Measurements from ENCODE around the gene ATP5PB. TPM values are rescaled to one million over a fixed set of nuclear protein-coding genes. Genes with fewer than 3 reads are reported as not detected.

ATP5PB gene
- total RNA-seq: 100 to 1,000 TPM; 458 to 551 TPM
- long read RNA-seq, transcript ATP5PB-201 (6 exons, 1,040 nt): minor isoform, 6 of 341 reads
- long read RNA-seq, transcript ATP5PB-202 (7 exons, 3,156 nt): major isoform, 323 of 341 reads
- long read RNA-seq, partial matches to known transcripts: 5 of 341 reads
- long read RNA-seq, other reads (novel, unspliced or antisense): 6 of 341 reads

GRCh38 chr1:111448918-111449702, at the start of gene ATP5PB, which contains the start of gene WDR77:
TSS of gene ATP5PB (plus strand) at chr1:111449464. CDS start at chr1:111449542, 78 bp downstream.
TSS of gene WDR77 (minus strand) at chr1:111449256. CDS start at chr1:111449169, 87 bp downstream.
- DNase-seq: peak; percentile 96
- ATAC-seq: peak; percentile 96 to 97
- intact Hi-C loops (cut with DNase I): no loop called here

DNA sequence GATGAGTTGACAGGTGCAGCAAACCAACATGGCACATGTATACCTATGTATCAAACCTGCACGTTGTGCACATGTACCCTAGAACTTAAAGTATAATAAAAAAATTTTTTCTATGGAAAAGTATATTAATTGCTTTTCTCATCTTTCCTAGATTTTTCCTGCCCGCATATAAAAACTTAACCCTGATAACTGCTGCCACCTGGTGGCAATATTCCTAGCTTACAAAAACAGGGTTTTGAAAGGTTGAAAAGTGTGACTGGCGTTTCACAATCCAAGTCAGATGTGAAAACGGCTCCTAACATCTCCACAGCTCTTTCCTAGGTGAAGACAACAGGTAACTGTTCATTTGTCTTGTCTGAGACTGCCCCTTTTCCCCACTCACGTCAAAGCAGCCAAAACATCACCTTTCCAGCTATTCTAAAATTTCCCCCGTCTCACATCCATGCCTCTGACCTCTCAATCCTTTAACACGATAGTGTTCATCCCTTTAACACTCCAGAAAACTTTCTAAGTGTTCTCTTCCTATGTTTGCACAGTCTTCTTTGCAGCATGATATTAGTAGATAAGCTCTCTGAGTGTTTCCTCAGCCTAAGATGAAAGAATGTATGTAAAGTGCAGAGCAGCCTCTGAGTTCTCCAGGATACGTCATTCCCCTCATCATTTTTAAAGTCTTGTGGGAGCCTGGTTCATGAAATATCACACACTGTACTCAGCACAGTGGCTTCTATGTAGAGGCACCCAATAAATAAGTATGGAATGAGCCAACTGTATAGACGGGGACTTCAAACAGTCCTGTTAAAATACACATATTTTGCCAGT, 49.3 kb upstream of the ATP5PB start:
- ATAC-seq: peak in 1 of 2 donors; percentile 23
- DNase-seq: peak; percentile 26
- intact Hi-C loops (cut with DNase I): loop anchor here (1.0 to 5.0 kb wide), 2 partner anchors 178 kb away; no protein-coding TSS in a partner anchor

- DNase-seq (no peak), ATAC-seq (no peak)
- intact Hi-C loops (cut with DNase I): loop anchor here in 1 of 2 donors (5.0 kb wide), 1 partner anchor 180 kb away; no protein-coding TSS in a partner anchor
Observed at GRCh38 chr1:111402083-111402482, 47.2 kb upstream of the ATP5PB start.

DNA sequence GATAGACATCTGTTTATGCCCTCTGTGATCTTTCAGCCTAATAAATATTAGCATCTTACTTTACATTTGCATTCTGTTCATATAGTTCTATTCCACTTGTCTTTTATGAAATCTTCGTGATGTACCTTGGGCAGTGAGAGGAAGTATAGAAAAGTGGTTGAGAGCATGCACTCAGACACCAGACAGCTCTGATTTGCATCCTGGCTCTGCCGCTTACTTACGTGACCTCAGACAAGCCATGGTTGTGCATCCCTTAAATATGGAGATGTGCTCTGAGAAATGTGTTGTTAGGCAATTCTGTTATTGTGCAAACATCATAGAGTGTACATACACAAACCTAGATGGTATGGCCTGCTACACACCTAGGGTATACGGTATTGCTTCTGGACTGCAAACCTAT, 44.7 kb upstream of the ATP5PB start:
- ATAC-seq: no peak
- DNase-seq: no peak
- intact Hi-C loops (cut with DNase I): loop anchor here in 1 of 2 donors (5.0 kb wide), 1 partner anchor 182 kb away; no protein-coding TSS in a partner anchor

DNA sequence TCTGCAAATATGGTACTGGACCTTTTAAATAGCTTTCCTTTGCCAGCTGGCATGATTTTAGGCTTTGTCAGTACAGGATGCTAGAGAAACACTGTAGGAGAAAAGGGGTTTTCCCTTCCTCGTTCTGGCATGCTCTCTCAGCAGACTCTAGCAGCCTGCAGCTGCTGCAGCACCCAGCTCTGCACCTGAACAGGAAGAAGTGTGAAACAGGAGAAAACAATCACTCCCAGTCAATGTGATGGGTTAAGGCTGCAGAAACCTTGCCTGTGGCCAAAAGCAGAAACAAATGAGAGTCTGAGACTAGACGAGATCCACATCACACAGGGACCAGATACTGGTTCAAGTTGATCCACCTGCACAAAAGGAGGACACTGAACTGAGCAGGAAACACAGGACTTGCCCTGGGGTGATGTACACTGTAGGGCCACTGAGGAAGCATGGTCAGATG, 42.9 kb upstream of the ATP5PB start:
- no peak for DNase-seq
- intact Hi-C loops (cut with DNase I): no loop called here
- ATAC-seq: peak; percentile 85 to 93

GRCh38 chr1:111407301-111407700, 42.0 kb upstream of the ATP5PB start:
- no peak for DNase-seq
- ATAC-seq: no peak
- intact Hi-C loops (cut with DNase I): no loop called here

- ATAC-seq (no peak), DNase-seq (no peak)
- intact Hi-C loops (cut with DNase I): no loop called here
Observed at GRCh38 chr1:111412839-111413238, 36.4 kb upstream of the ATP5PB start.

- intact Hi-C loops (cut with DNase I): no loop called here
- ATAC-seq (no peak), DNase-seq (no peak)
Observed at GRCh38 chr1:111414756-111415155, 34.5 kb upstream of the ATP5PB start.

DNA sequence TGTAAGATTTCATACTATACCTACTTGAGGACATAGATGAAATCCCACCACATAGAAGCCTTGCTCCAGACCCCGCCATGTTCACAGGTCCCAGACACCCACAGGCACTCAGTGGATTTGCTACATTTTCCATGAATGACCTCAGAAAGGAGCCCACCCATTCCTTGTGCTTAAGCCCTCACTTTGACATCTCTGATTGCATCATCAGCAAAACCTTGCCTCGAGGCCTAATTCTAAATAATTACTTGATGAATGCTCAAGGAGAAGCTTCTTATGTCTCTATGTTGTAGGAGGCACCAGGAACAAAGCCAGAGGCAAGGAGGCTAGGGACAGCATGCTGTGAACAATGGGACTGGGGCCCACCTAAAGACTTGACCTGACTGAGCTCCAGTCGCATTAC, 33.8 kb upstream of the ATP5PB start:
- intact Hi-C loops (cut with DNase I): no loop called here
- no peak for ATAC-seq
- no peak for DNase-seq

GRCh38 chr1:111417755-111418154, 31.5 kb upstream of the ATP5PB start:
- intact Hi-C loops (cut with DNase I): no loop called here
- ATAC-seq (no peak), DNase-seq (no peak)

GRCh38 chr1:111419037-111419436, 30.2 kb upstream of the ATP5PB start:
- intact Hi-C loops (cut with DNase I): no loop called here
- DNase-seq (no peak), ATAC-seq (no peak)

- intact Hi-C loops (cut with DNase I): no loop called here
- DNase-seq (no peak), ATAC-seq (no peak)
Observed at GRCh38 chr1:111420377-111420776, 28.9 kb upstream of the ATP5PB start.

DNA sequence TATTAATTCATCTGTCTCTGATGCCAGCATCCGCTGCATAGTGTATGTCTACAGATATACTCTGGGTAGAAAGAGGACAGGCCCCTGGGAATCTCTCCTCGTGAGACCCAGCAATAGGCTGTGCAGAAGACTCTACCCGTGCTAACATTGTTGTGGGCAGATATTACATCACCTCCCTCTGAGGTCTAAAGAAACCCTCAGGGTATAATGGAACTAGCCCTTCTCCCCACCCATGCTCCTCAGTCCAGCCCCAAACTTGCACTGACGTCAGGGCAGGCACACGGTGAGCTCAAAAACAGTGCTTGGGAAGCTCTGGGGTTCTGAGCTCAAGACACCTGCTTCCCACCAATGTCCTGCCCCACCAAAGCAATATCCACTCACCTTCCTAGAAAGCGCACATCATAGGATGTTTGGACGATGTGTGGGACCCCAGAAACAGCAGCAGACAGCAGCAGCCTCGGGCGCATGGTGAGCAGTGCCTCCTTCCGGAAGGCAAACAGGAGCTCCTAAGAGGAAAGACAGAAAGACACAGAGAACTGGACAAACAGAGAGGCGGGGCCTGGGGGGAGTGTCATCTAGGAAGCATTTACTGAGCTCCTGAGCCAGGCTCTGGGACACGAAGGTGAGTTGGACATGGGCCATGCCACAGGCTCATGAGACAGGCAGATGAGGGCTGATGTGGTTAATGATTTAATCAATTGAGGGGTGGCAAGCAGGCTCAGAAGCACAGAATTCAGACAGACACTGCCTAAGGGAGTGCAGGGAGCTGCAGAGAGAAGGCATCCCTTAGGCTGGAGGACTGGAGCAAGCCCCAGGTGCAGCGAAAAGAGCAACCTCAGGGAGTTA, 26.5 kb upstream of the ATP5PB start:
- intact Hi-C loops (cut with DNase I): no loop called here
- no peak for ATAC-seq

DNA sequence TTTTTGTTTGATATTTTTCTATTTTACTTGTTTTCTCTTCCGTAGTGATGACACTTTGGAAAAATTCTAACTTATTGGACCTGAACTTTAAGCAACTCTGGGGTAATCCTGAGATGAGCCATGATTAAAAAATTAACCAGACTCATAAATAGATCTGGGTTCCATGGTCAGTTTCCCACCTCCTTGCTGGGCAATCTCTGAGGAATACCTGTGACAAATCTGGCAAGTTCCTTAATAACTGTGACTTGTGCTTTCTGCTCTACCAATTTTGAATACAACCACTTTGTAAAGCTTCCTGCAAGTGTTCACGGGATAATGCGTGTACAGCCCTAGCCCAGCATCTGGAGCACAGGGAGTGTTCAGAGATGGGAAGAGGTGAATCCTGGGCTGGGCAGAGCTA, 25.0 kb upstream of the ATP5PB start:
- intact Hi-C loops (cut with DNase I): no loop called here
- ATAC-seq: no peak
- no peak for DNase-seq

More for the DNA sequence above, 26.5 kb upstream of the ATP5PB start:
- DNase-seq: no peak

- DNase-seq (no peak), ATAC-seq (no peak)
Observed at GRCh38 chr1:111436726-111437125, 12.5 kb upstream of the ATP5PB start.

DNA sequence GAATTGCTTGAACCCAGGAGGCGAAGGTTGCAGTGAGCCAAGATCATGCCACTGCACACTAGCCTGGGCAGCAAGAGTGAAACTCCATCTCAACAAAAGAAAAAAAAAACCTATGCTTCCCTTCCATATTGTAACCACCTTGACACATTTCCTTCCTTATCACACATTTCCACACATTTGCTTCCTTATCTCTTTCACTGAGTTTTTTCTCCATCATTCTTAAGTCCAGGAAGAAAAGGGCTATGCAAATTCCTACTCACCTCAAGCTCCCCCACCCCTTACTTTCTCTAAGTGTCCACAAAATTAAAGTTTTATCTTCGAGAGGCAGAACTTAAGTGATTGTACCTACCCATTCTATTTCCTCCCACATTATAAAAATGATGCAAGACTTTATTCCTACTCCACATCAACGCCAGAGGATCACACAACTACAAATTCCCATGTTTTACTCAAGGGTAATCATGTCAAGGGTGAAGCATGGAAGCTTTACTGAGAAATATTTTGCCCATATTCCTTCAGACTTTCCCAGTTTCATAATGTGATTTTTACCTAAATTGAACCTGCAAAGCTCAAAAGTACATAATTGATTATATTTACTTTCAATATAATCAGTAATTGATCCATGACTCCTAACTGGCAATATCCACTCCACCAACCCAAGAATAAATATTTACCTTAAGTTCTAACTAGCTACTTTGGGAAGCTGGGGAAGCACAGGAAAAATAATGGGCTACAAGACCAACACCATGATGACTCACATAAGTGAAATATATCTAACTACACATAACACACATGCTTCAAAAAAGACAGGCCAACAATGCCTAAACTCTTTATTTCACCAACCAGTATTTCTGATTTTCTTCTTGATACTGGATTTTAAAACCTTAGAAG, 9.6 kb upstream of the ATP5PB start:
- intact Hi-C loops (cut with DNase I): no loop called here
- no peak for ATAC-seq
- no peak for DNase-seq

More at GRCh38 chr1:111436726-111437125, 12.5 kb upstream of the ATP5PB start:
- intact Hi-C loops (cut with DNase I): no loop called here

DNA sequence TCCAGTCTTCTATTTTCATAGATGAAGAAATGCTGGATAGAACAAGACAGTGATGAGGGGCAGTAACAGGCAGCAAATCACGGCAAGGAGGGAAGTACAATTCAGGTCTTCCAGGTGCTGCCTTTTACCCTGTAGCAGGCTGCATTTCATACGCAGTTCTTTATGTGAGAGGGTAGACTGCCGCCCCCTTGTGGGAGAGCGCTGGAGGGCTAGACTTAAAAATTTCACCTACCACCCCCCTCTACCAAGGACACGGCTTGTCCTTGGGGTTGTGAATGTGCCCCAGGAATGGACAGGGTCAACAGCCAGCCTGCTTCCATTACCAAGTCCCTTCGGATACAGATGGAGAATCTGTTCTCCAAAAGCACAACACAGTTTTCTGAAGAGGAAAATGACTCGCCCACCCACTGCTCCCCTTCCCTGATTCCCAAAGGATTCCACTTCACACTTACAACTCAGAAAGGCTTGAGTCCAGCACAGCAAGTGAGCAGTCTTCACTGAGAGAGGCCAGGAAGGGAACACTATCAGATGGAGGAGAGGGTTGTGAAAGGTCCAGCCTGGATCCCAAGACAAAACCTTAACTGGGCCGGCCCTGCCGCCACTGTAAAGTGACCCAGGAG, 7.6 kb upstream of the ATP5PB start:
- intact Hi-C loops (cut with DNase I): no loop called here
- peak; percentile 33 for DNase-seq
- no peak for ATAC-seq
